GM12865 (cell line): Measurements from ENCODE around the gene RNASE7.

Experiments used
- DNase-seq: peaks from one replicate; pipeline ENCODE4 v3.0.0; 2010; ENCODE audit warnings: low read depth
- H3K4me3 ChIP-seq: 2 replicates; pipeline ENCODE4 v1.5.1; 2011; ENCODE audit warnings: mild to moderate bottlenecking, low read depth, low read length, control low read depth
- TF ChIP-seq, protein P1 (sequence below): IDR thresholded peaks from 2 replicates; pipeline ENCODE4 v1.5.1; 2011; ENCODE audit warnings: low read length, control low read depth, low read depth, inconsistent platforms; ENCODE audit not compliant: insufficient read depth; ENCODE audit errors: missing control alignments

The RNASE7 gene

GRCh38 chr14:21041676-21042433, at the start of gene RNASE7:
Gene RNASE7 (plus strand): TSS chr14:21042362. CDS start chr14:21042993, 631 bp downstream.
- TF ChIP-seq, protein P1, sequence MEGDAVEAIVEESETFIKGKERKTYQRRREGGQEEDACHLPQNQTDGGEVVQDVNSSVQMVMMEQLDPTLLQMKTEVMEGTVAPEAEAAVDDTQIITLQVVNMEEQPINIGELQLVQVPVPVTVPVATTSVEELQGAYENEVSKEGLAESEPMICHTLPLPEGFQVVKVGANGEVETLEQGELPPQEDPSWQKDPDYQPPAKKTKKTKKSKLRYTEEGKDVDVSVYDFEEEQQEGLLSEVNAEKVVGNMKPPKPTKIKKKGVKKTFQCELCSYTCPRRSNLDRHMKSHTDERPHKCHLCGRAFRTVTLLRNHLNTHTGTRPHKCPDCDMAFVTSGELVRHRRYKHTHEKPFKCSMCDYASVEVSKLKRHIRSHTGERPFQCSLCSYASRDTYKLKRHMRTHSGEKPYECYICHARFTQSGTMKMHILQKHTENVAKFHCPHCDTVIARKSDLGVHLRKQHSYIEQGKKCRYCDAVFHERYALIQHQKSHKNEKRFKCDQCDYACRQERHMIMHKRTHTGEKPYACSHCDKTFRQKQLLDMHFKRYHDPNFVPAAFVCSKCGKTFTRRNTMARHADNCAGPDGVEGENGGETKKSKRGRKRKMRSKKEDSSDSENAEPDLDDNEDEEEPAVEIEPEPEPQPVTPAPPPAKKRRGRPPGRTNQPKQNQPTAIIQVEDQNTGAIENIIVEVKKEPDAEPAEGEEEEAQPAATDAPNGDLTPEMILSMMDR = no peak
- H3K4me3 ChIP-seq = no peak within 1 kb of the TSS
- no peak for DNase-seq

- DNase-seq = no peak
- H3K4me3 ChIP-seq = no peak overlapping the region
- TF ChIP-seq, protein P1 = no peak
Observed at GRCh38 chr14:20996521-20996920, 45.6 kb upstream of the RNASE7 start.

DNA sequence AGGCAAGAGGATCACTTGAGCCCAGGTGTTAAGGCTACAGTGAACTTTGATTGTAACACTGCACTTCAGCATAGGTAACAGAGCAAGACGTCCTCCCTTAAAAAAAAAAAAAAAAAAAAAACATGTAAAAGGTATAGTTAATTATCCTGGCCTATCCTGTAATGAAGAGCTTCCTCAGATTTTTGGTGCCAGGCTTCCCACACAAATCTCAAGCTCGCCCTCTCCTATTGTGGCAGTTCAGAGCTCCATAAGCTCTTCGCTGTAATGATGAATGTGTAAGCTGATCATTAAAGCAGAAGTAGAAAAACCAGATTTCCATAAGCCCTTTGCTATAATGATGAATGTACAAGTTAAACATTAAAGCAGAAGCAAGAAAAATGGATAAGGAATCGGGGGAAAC, 45.0 kb upstream of the RNASE7 start:
- no peak overlapping the region for H3K4me3 ChIP-seq
- TF ChIP-seq, protein P1 = no peak
- DNase-seq = no peak

DNA sequence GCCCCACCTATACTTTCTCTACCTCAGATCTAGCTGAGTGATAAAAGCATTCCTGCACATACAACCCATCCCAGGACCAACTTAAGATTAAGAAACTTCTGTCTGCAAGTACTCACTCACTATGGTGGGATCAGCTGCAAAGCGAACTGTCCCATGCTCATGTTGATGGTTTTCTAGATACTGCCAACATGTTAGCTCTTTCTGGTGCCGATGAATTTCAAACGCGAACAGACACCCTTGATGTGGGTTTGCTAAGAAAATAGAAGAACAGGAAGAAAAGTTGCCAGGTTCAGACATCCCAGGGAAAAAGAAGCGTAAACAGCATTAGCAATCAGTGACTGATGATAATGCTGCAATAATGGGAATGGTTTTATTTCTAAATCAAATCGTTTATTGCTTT, 44.6 kb upstream of the RNASE7 start:
- H3K4me3 ChIP-seq = no peak overlapping the region
- no peak for DNase-seq
- TF ChIP-seq, protein P1 = no peak

GRCh38 chr14:20998139-20998538, 44.0 kb upstream of the RNASE7 start:
- H3K4me3 ChIP-seq = no peak overlapping the region
- DNase-seq = no peak
- TF ChIP-seq, protein P1 = no peak

GRCh38 chr14:20998674-20999366, 43.3 kb upstream of the RNASE7 start, which contains the start of gene SLC39A2:
Gene SLC39A2 (plus strand): TSS chr14:20999293. CDS start chr14:20999447, 154 bp downstream.
- no peak within 1 kb of the TSS for H3K4me3 ChIP-seq
- TF ChIP-seq, protein P1 = no peak
- no peak for DNase-seq
